ENCODE results near the gene CLTCL1. TPM values are rescaled to one million over a fixed set of nuclear protein-coding genes. Genes with fewer than 3 reads are reported as not detected.

Gene CLTCL1
- total RNA-seq, 1 experiment from 2014 or later = 7.1 TPM

DNA sequence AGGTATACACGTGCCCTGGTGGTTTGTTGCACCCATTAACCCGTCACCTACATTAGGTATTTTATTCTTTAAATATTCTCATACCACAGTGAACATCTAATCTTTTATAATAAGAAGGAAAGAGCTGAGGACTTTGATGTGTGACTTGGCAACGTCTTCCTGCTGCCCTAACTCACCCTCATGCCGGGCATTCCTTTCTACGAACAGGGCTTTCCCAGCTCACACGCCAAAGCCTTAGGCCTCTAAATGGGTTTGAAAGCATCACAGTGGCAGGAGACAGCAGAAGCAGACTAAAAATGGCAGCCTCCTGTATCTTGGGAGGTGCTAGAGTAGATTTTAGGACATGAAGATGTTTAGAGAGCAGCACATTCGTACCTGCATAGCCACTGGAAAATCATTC is 52.6 kb downstream of the CLTCL1 start:
- Histone ChIP-seq H3K79me2 (ENCODE audit: insufficient read depth, low read length) (no peaks in the 10 kb centered on the region), H3K4me1 (ENCODE audit: control insufficient read depth in 1 of 2, insufficient read depth in 2 of 2, low read length in 2 of 2) (no peaks in the 10 kb centered on the region), H3K9ac (ENCODE audit: low read length) (no peak overlapping the region), H3K4me2 (ENCODE audit: low read length) (no peak overlapping the region), H3K9me2 (ENCODE audit: insufficient read depth) (no peaks in the 10 kb centered on the region), H3K36me3 (ENCODE audit: control insufficient read depth in 1 of 2, insufficient read depth in 2 of 2, low read length in 2 of 2) (no peaks in the 10 kb centered on the region), H3K4me3 (replicated peaks in 1 of 2; ENCODE audit: low read depth in 1 of 2, low read length in 2 of 2) (no peak overlapping the region), H3K27me3 (ENCODE audit: insufficient read depth, low read length) (no peaks in the 10 kb centered on the region), H3K9me3 (ENCODE audit: control insufficient read depth in 1 of 2, insufficient read depth in 1 of 2, low read depth in 1 of 2, low read length in 2 of 2) (no peaks in the 10 kb centered on the region), H2AFZ (ENCODE audit: low read depth, low read length, poor library complexity, severe bottlenecking) (no peak overlapping the region), H3K27ac (ENCODE audit: low read depth, low read length) (no peak overlapping the region), H4K20me1 (ENCODE audit: insufficient read depth) (no peaks in the 10 kb centered on the region)
- intact Hi-C loops (cut with micrococcal nuclease) = no loop called here
- POLR2A ChIA-PET = no interaction called here
- CTCF ChIA-PET = no interaction called here
- RAD21 ChIA-PET (ENCODE audit: low non-redundant PET in 1 of 2, low total read pairs in 2 of 2, uncharacterized antibody in 2 of 2, unreplicated experiment in 2 of 2) = no interaction called here
- no TSS peak for BruUV-seq (replicated peaks)
- no peak for TF ChIP-seq YY1 (IDR thresholded peaks at IDR 0.05; ENCODE audit: extremely low read depth, insufficient replicate concordance, low read depth, low read length)
- TF ChIP-seq POLR2AphosphoS5 (IDR thresholded peaks at IDR 0.05; ENCODE audit: low read depth, low read length) = no peak
- TF ChIP-seq, protein P1, sequence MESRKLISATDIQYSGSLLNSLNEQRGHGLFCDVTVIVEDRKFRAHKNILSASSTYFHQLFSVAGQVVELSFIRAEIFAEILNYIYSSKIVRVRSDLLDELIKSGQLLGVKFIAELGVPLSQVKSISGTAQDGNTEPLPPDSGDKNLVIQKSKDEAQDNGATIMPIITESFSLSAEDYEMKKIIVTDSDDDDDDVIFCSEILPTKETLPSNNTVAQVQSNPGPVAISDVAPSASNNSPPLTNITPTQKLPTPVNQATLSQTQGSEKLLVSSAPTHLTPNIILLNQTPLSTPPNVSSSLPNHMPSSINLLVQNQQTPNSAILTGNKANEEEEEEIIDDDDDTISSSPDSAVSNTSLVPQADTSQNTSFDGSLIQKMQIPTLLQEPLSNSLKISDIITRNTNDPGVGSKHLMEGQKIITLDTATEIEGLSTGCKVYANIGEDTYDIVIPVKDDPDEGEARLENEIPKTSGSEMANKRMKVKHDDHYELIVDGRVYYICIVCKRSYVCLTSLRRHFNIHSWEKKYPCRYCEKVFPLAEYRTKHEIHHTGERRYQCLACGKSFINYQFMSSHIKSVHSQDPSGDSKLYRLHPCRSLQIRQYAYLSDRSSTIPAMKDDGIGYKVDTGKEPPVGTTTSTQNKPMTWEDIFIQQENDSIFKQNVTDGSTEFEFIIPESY (IDR thresholded peaks at IDR 0.05; ENCODE audit: extremely low read depth, insufficient replicate concordance, low read length) = no peak
- no peak for TF ChIP-seq EZH2 (IDR thresholded peaks at IDR 0.05)
- no peak for TF ChIP-seq SP1 (IDR thresholded peaks at IDR 0.05; ENCODE audit: low read depth)
- TF ChIP-seq EZH2phosphoT487 (IDR thresholded peaks at IDR 0.05; ENCODE audit: borderline replicate concordance) = no peak
- TF ChIP-seq, protein P2, sequence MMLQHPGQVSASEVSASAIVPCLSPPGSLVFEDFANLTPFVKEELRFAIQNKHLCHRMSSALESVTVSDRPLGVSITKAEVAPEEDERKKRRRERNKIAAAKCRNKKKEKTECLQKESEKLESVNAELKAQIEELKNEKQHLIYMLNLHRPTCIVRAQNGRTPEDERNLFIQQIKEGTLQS (IDR thresholded peaks at IDR 0.05) = no peak
- TF ChIP-seq ZNF274 (IDR thresholded peaks at IDR 0.05; ENCODE audit: low read depth, low read length) = no peak
- no peak for TF ChIP-seq CEBPB (IDR thresholded peaks at IDR 0.05; ENCODE audit: low read depth)
- no peak for TF ChIP-seq ZFX (IDR thresholded peaks at IDR 0.05)
- TF ChIP-seq FOSL1 (IDR thresholded peaks at IDR 0.05; ENCODE audit: low read depth) = no peak
- DNase-seq (ENCODE audit: low read depth, low spot score) = no peak
- ATAC-seq = no peak
